AG10803 (cell line): ENCODE measurements around the gene S100A9.

Experiments
- DNase-seq: peaks from one replicate; pipeline ENCODE4 v3.0.0; 2010; ENCODE audit warnings: low read depth
- H3K4me3 ChIP-seq: 2 replicates; pipeline ENCODE4 v1.5.1; 2011; ENCODE audit warnings: mild to moderate bottlenecking, low read length, control low read depth
- CTCF ChIP-seq: conservative IDR thresholded peaks from 2 replicates; pipeline ENCODE4 v1.5.1; 2011; ENCODE audit warnings: mild to moderate bottlenecking, low read length, control low read depth, inconsistent platforms

Gene S100A9

GRCh38 chr1:153386500-153386901, 28.8 kb downstream of the S100A9 start:
- TF ChIP-seq CTCF: no peak
- no peak for DNase-seq
- no peak overlapping the region for H3K4me3 ChIP-seq

DNA sequence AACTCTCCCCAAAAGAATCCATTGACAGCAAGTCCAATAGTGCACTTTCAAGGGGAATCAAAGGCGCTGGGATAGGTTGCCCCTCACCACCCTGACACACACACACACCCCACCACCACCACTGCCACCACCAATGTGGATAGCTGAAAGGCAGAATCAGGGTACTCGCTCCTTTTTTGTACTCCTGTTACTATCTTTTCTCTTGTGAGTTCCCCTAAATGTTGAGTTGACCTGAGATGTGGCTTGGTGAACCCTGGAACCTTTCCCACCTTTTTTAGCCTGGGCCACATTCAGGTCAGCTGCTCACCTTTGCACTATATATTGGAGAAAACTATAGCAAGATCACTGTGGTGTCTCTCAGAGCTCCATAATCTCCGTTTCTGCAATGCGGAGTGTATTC, 29.3 kb downstream of the S100A9 start:
- no peak for DNase-seq
- no peak overlapping the region for H3K4me3 ChIP-seq
- no peak for TF ChIP-seq CTCF

- H3K4me3 ChIP-seq: no peak overlapping the region
- no peak for TF ChIP-seq CTCF
- DNase-seq: no peak
Observed at GRCh38 chr1:153387785-153388184, 30.1 kb downstream of the S100A9 start.

- no peak for TF ChIP-seq CTCF
- no peak for DNase-seq
- no peak overlapping the region for H3K4me3 ChIP-seq
Observed at GRCh38 chr1:153389401-153389800, 31.7 kb downstream of the S100A9 start.

DNA sequence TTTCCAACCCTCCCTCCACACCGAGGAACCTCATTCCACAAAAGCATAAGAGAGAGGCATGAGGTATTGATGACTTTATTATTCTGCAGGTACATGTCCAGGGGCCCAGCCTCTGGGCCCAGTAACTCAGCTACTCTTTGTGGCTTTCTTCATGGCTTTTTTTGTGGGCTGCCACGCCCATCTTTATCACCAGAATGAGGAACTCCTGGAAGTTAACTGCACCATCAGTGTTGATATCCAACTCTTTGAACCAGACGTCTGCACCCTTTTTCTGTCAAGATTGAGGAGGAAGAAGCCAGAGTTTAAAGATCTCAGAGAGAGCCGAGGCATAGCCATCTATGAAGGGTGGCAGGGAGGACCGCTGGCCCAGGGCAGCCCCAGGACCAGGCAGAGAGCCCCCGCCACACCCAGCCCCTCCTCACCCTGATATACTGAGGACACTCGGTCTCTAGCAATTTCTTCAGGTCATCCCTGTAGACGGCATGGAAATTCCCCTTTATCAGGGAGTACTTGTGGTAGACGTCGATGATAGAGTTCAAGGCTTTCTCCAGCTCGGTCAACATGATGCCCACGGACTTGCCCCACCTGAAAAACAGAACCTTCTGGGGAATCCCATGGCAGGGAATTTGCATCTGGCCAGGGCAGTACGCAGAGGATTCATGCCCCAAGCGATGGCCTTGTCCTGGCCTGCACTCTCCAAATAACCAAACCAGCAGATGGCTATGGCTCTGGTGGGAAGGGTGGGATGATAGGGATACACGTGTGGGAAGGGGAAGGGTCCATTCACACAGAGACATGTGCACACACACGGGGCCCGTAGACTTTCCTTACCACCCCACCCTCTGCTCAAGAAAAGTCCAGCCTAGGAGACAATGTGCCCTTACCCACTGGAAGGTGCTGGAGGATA, 32.6 kb downstream of the S100A9 start:
- TF ChIP-seq CTCF: no peak
- DNase-seq: no peak
- no peak overlapping the region for H3K4me3 ChIP-seq

DNA sequence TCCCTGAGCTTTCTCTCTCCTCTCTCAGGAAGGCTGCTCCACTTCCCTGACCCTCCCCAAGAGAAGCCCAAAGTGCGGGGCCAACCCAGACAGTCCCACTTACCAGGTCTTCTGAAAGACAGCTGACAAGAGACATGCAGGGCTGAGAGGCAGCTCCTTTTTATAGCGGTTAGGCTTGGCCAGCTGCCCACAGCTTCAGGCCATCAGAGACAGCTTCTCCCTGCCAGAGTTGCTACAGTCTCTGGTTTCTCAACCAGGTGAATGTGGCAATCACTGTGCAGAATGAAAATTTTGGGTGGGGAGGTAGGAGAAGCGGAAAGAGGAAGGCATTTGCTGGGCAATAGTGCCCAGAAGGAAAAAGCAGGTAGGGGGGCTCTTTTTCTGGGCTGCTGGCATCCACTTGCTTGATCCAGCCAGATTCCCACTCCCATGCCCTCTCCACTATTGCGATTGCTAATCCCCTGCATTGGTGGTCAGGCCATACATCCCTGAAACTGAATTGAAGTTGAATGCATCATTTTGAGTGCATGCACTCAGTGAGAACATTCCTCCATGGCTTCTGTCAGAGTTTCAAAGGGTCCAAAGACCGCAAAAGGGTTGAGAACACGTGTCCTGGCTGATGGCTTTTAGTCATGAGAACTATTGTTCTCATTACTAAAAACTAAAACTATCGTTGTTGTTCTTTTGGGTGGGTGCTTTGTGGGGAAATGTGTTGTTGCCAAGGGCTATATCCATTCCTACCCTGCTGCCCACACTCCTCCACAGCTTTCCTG, 33.5 kb downstream of the S100A9 start, which contains the start of gene S100A8:
Gene S100A8 (minus strand): TSS at position 136 of the 773 bp plus-strand sequence. CDS start 538 bp downstream, outside the sequence.
- DNase-seq: no peak
- H3K4me3 ChIP-seq: no peak within 1 kb of the TSS

More for the DNA sequence above, 33.5 kb downstream of the S100A9 start, which contains the start of gene S100A8:
- TF ChIP-seq CTCF: no peak
